Right lobe of liver (tissue), 6 donors: Measurements from ENCODE around the gene MYOG. TPM values are rescaled to one million over a fixed set of nuclear protein-coding genes. Genes with fewer than 3 reads are reported as not detected.

Experiments
- ATAC-seq, 4 donors: fragments of 200-7000 bp; cut with Tn5 transposase; one replicate each; pipeline ENCODE4 v1.9.1; 2020; ENCODE audit warnings: mild to moderate bottlenecking in 4 of 4, moderate library complexity in 4 of 4
- DNase-seq, 3 donors: peaks; one replicate each; pipeline ENCODE4 v3.0.0-alpha.2; 2020
- H3K27ac ChIP-seq, 3 donors: fragments of 200-600 bp; one replicate each; pipeline ENCODE4 v1.8.0; 2022
- H3K27me3 ChIP-seq, 2 donors: fragments of 200-600 bp; one replicate each; pipeline ENCODE4 v1.8.0; 2022
- H3K36me3 ChIP-seq, 4 donors: fragments of 200-600 bp; sonication (generic) in 1 of 4; one replicate each; pipeline versions ENCODE4 v1.5.1 to v1.8.0; 2017 to 2022; ENCODE audit warnings: control low read depth in 1 of 4
- H3K4me1 ChIP-seq, 4 donors: fragments of 200-600 bp; sonication (generic) in 1 of 4; one replicate each; pipeline versions ENCODE4 v1.5.1 to v1.8.0; 2017 to 2022; ENCODE audit warnings: control low read depth in 1 of 4
- H3K4me3 ChIP-seq, 3 donors: fragments of 200-600 bp; one replicate each; pipeline ENCODE4 v1.8.0; 2022
- H3K9me3 ChIP-seq, 4 donors: fragments of 200-600 bp; sonication (generic) in 1 of 4; one replicate each; pipeline versions ENCODE4 v1.5.1 to v1.8.0; 2017 to 2022; ENCODE audit warnings: control low read depth in 1 of 4
- CTCF ChIP-seq, 4 donors: fragments of 200-600 bp in 3 of 4; fragments of 450-650 bp in 1 of 4; IDR thresholded peaks; one replicate each; pipeline versions ENCODE4 v1.5.1 to v1.8.0; 2016 to 2022; ENCODE audit warnings: antibody characterized with exemption in 4 of 4, mild to moderate bottlenecking in 2 of 4
- POLR2A ChIP-seq: fragments of 450-650 bp; IDR thresholded peaks from one replicate; pipeline ENCODE4 v1.6.1; 2017; ENCODE audit warnings: antibody characterized with exemption, mild to moderate bottlenecking
- WGBS: methylation state at CpG from one replicate; pipeline ENCODE4 v1.1.6; 2018; ENCODE audit warnings: low coverage, low lambda C conversion rate; ENCODE audit not compliant: insufficient coverage; ENCODE audit errors: missing lambda C conversion rate; 5-methylcytosine and 5-hydroxymethylcytosine counted together
- intact Hi-C, 2 donors: fragments of 100-400 bp; cut with DNase I; formaldehyde crosslinking; loops; one replicate each; pipeline versions ENCODE4 v1.11.2 to v1.14.1; 2022
- total RNA-seq, 6 experiments: library from RNA; depleted of rRNA in 2 of 6; stranded (reverse); fragments of >200 nt in 2 of 6; fragmentation: NEBNext Ultra II Directional in 3 of 6; extraction: Animal tissue kit (Norgen Biotek cat#: 25700) in 3 of 6; gene quantifications; one replicate each; pipeline versions ENCODE4 v1.1.0 to v1.2.4, GENCODE V29; 2016 to 2023
- donor health status: DM: no; HTN: yes; CAD: no.
- donor health status: DM: no; HTN: no; CAD: no.
- donor health status: DM: no; HTN: no; CAD: no.
- donor health status: DM: no; HTN: yes; CAD: no.
- donor health status: DM: no; HTN: yes; CAD: no.

Gene MYOG
- total RNA-seq, 6 experiments from 2014 or later = not detected

- H3K36me3 ChIP-seq = no peaks in the 10 kb centered on the region
- DNase-seq = no peak
- no peak overlapping the region for H3K4me3 ChIP-seq
- no peaks in the 10 kb centered on the region for H3K9me3 ChIP-seq
- H3K27me3 ChIP-seq = peaks cover 0 to 5% of the 10 kb centered on the region in 2 donors
- WGBS = 13% methylated on average over 9 of the region's 12 CpGs
- no peak overlapping the region for H3K27ac ChIP-seq
- TF ChIP-seq POLR2A (no peak), CTCF (IDR thresholded peaks at IDR 0.05) (no peak)
- H3K4me1 ChIP-seq = peaks cover 0 to 13% (median 2%) of the 10 kb centered on the region in 4 donors
- intact Hi-C loops = no loop called here
- ATAC-seq = peak in 3 of 4 donors; percentile 16 to 38 (median 17)
Measured at GRCh38 chr1:203126866-203127665, 41.3 kb upstream of the MYOG start.

GRCh38 chr1:203126151-203126865 lies 40.5 kb upstream of the MYOG start:
- ATAC-seq (peak in 3 of 4 donors; percentile 4 to 41 (median 32)), DNase-seq (no peak)
- WGBS = 23% methylated on average over 8 of the region's 8 CpGs
- Histone ChIP-seq H3K4me3 (no peak overlapping the region), H3K9me3 (no peaks in the 10 kb centered on the region), H3K4me1 (peaks cover 0 to 13% (median 2%) of the 10 kb centered on the region in 4 donors), H3K36me3 (no peaks in the 10 kb centered on the region), H3K27ac (no peak overlapping the region), H3K27me3 (peaks cover 0 to 5% of the 10 kb centered on the region in 2 donors)
- intact Hi-C loops = no loop called here
- TF ChIP-seq CTCF (IDR thresholded peaks at IDR 0.05) = peak; percentile 19 to 40 (median 26)
- TF ChIP-seq POLR2A = no peak

GRCh38 chr1:203124546-203125317 lies 38.9 kb upstream of the MYOG start:
- Histone ChIP-seq H3K27me3 (peaks cover 0 to 5% of the 10 kb centered on the region in 2 donors), H3K36me3 (no peaks in the 10 kb centered on the region), H3K4me3 (no peak overlapping the region), H3K4me1 (peaks cover 0 to 13% (median 2%) of the 10 kb centered on the region in 4 donors), H3K27ac (no peak overlapping the region), H3K9me3 (no peaks in the 10 kb centered on the region)
- no peak for DNase-seq
- intact Hi-C loops = loop anchor here in 1 of 2 donors (5.0 kb wide), 1 partner anchor 93 kb away; no protein-coding TSS in a partner anchor
- TF ChIP-seq CTCF (IDR thresholded peaks at IDR 0.05) = no peak
- no peak for TF ChIP-seq POLR2A
- ATAC-seq = no peak
- 23% methylated on average over 2 of the region's 5 CpGs for WGBS

GRCh38 chr1:203124011-203124410 lies 38.2 kb upstream of the MYOG start:
- no peak for DNase-seq
- no peaks in the 10 kb centered on the region for H3K36me3 ChIP-seq
- H3K4me1 ChIP-seq = peaks cover 0 to 13% (median 2%) of the 10 kb centered on the region in 4 donors
- H3K9me3 ChIP-seq = no peaks in the 10 kb centered on the region
- no peak overlapping the region for H3K27ac ChIP-seq
- ATAC-seq = no peak
- WGBS = 56% methylated on average over 5 of the region's 5 CpGs
- intact Hi-C loops = loop anchor here in 1 of 2 donors (5.0 kb wide), 1 partner anchor 93 kb away; no protein-coding TSS in a partner anchor
- TF ChIP-seq POLR2A (no peak), CTCF (IDR thresholded peaks at IDR 0.05) (no peak)
- H3K27me3 ChIP-seq = peaks cover 0 to 5% of the 10 kb centered on the region in 2 donors
- no peak overlapping the region for H3K4me3 ChIP-seq
